K562 (cell line): ENCODE measurements around the gene DCAF10. TPM values are rescaled to one million over a fixed set of nuclear protein-coding genes. Genes with fewer than 3 reads are reported as not detected.

Source experiments
- MTA2 ChIP-seq: fragments of 450-650 bp; IDR thresholded peaks from 2 replicates; pipeline ENCODE4 v1.6.1; 2016; ENCODE audit warnings: low read depth
- MYBL2 ChIP-seq, 2 experiments: fragments of 450-650 bp in 1 of 2; sonication (generic) in 1 of 2; formaldehyde crosslinking in 1 of 2; IDR thresholded peaks; 2 replicates each; pipeline versions ENCODE4 v1.6.1 to v1.8.1; 2017 to 2022; ENCODE audit warnings: borderline replicate concordance in 1 of 2, inconsistent platforms in 1 of 2, low read depth in 1 of 2, mild to moderate bottlenecking in 1 of 2, missing genetic modification reagents in 1 of 2, moderate library complexity in 1 of 2
- TEAD4 ChIP-seq, 2 experiments: sonication (generic) in 1 of 2; formaldehyde crosslinking in 1 of 2; IDR thresholded peaks; 2 replicates each; pipeline versions ENCODE4 v1.6.1 to v1.8.0; 2012 to 2022; ENCODE audit warnings: borderline replicate concordance in 1 of 2, inconsistent platforms in 1 of 2, low read length in 1 of 2, mild to moderate bottlenecking in 1 of 2, missing genetic modification reagents in 1 of 2
- ZBTB2 ChIP-seq: fragments of 450-650 bp; IDR thresholded peaks from 2 replicates; pipeline ENCODE4 v1.6.1; 2016; ENCODE audit warnings: antibody characterized with exemption
- ZEB2 ChIP-seq: fragments of 450-650 bp; IDR thresholded peaks from 2 replicates; pipeline ENCODE4 v1.6.1; 2016
- ZFP36 ChIP-seq: fragments of 150-350 bp; IDR thresholded peaks from 2 replicates; pipeline ENCODE4 v1.6.1; 2018; ENCODE audit warnings: low read length, low read depth; ENCODE audit not compliant: partially characterized antibody
- ZFP91 ChIP-seq: sonication (generic); formaldehyde crosslinking; IDR thresholded peaks from 2 replicates; pipeline ENCODE4 v1.8.0; 2022; ENCODE audit warnings: mild to moderate bottlenecking, missing genetic modification reagents
- ZNF384 ChIP-seq: IDR thresholded peaks from 2 replicates; pipeline ENCODE4 v1.6.1; 2012; ENCODE audit warnings: low read depth, low read length, improper control_type of control experiment
- polyA plus RNA-seq, 8 experiments: library from polyadenylated mRNA; depleted of rRNA in 4 of 8; stranded (reverse) in 5 of 8; unstranded in 3 of 8; fragments of >200 nt; fragmentation: Nextera tagmentation in 2 of 8; fragmentation: Illumina TruSeq in 1 of 8; extraction: Ambion mirVana in 2 of 8; extraction: Trizol in 1 of 8; gene quantifications; 2 replicates each; pipeline versions ENCODE4 v1.2.1 to v1.2.3, GENCODE V29; 2011 to 2014; ENCODE audit warnings: inconsistent platforms in 1 of 8, missing spikeins in 1 of 8
- total RNA-seq, 7 experiments: library from RNA; depleted of rRNA in 6 of 7; stranded (reverse); fragments of >200 nt in 6 of 7; fragmentation: Illumina TruSeq in 2 of 7; extraction: Trizol in 2 of 7; gene quantifications; 2 replicates each; pipeline versions ENCODE4 v1.2.1 to v1.2.3, GENCODE V29; 2011 to 2021; ENCODE audit warnings: low replicate concordance in 1 of 7
- TF ChIP-seq, protein P1 (sequence below): fragments of 250-450 bp; sonication (Bioruptor Pico); IDR thresholded peaks from 2 replicates; pipeline ENCODE4 v1.5.0; 2022; ENCODE audit warnings: mild to moderate bottlenecking
- TF ChIP-seq, protein P2 (sequence below), 2 experiments: IDR thresholded peaks in 1 of 2; conservative IDR thresholded peaks in 1 of 2; 2 replicates each; pipeline ENCODE4 v1.6.1; 2016; ENCODE audit warnings: low read depth in 2 of 2, mild to moderate bottlenecking in 1 of 2, missing compliant biosample characterization in 1 of 2, missing genetic modification characterization in 1 of 2, moderate library complexity in 1 of 2
- TF ChIP-seq, protein P3 (sequence below): fragments of 200-800 bp; sonication (Bioruptor generic); IDR thresholded peaks from 2 replicates; pipeline ENCODE4 v1.6.1; 2017; ENCODE audit warnings: missing genetic modification characterization, missing compliant biosample characterization
- TF ChIP-seq, protein P4 (sequence below), 2 experiments: IDR thresholded peaks; 2 replicates each; pipeline ENCODE4 v1.6.1; 2011; ENCODE audit warnings: borderline replicate concordance in 1 of 2, control low read depth in 1 of 2, low read depth in 1 of 2, low read length in 1 of 2, mild to moderate bottlenecking in 1 of 2, mixed read lengths in 1 of 2, moderate library complexity in 1 of 2; ENCODE audit not compliant: insufficient read depth in 1 of 2, insufficient read length in 1 of 2, poor library complexity in 1 of 2, severe bottlenecking in 1 of 2; ENCODE audit errors: extremely low read depth in 1 of 2

The DCAF10 gene
- total and polyA plus RNA-seq, 9 of the 15 experiments (the other 6 are each of a cell fraction or from before 2014, with no cell fraction given), result 6.8 to 40.1 (median 16.9) TPM

DNA sequence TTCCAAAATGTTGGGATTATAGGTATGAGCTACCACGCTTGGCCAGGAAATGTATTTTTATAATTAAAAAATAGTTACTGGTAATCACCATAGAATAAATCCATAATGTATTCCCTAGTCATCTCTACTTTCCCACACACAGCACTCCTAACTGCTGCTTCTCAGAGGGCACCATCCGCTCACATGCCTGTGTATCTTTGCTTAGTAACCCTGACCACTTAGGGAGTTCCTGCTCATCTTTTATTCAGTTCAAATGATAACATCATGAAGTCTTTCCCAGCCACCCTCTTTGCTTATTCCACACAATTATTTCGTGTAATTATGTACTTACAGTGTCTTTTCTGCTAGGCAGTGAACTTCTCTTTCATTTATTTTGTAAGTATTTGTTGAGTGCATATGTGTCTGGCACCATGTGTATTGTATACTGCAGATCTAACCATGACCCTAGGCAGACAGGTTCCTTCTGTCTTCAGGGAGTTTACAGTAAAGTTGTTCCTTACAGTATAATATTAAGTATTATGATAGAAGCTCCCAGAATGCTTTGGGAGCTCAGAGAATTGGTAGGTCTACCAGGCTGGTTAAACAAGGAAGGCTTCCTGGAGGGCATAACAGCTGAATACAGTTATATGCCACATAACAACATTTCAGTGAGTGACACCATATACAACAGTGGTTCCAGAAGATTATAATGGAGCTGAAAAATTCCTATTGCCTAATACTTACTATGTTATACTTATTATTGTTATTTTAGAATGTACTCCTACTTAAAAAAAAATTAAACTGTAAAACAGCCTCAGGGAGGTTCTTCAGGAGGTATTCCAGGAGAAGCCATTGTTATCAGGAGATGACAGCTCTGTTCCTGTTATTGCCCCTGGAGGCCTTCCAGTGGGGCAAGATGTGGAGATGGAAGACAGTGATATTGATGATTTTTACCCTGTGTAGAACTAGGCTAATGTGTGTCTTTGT, 39.2 kb downstream of the DCAF10 start (continued):
- 0 out of 2 replicates have a peak, but pooled peaks have one; percentile 35 for TF ChIP-seq MYBL2 (IDR thresholded peaks at IDR 0.05; ENCODE audit: low read depth)
- TF ChIP-seq MYBL2 (CRISPR knock-in tag; IDR thresholded peaks at IDR 0.05; ENCODE audit: borderline replicate concordance), result no peak
- peak; percentile 67; the same call in 1 of the 2 replicates for TF ChIP-seq ZBTB2
- TF ChIP-seq, protein P1, sequence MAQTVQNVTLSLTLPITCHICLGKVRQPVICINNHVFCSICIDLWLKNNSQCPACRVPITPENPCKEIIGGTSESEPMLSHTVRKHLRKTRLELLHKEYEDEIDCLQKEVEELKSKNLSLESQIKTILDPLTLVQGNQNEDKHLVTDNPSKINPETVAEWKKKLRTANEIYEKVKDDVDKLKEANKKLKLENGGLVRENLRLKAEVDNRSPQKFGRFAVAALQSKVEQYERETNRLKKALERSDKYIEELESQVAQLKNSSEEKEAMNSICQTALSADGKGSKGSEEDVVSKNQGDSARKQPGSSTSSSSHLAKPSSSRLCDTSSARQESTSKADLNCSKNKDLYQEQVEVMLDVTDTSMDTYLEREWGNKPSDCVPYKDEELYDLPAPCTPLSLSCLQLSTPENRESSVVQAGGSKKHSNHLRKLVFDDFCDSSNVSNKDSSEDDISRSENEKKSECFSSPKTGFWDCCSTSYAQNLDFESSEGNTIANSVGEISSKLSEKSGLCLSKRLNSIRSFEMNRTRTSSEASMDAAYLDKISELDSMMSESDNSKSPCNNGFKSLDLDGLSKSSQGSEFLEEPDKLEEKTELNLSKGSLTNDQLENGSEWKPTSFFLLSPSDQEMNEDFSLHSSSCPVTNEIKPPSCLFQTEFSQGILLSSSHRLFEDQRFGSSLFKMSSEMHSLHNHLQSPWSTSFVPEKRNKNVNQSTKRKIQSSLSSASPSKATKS (CRISPR knock-in tag), result no peak
- peak; percentile 55 for TF ChIP-seq MTA2
- no peak for TF ChIP-seq ZEB2
- TF ChIP-seq TEAD4 (IDR thresholded peaks at IDR 0.05; ENCODE audit: low read length), result peak; percentile 65
- no peak for TF ChIP-seq TEAD4 (CRISPR knock-in tag; IDR thresholded peaks at IDR 0.05; ENCODE audit: borderline replicate concordance)
- TF ChIP-seq ZFP91 (CRISPR knock-in tag), result no peak
- TF ChIP-seq, protein P2, sequence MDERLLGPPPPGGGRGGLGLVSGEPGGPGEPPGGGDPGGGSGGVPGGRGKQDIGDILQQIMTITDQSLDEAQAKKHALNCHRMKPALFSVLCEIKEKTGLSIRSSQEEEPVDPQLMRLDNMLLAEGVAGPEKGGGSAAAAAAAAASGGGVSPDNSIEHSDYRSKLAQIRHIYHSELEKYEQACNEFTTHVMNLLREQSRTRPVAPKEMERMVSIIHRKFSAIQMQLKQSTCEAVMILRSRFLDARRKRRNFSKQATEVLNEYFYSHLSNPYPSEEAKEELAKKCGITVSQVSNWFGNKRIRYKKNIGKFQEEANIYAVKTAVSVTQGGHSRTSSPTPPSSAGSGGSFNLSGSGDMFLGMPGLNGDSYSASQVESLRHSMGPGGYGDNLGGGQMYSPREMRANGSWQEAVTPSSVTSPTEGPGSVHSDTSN (CRISPR knock-in tag; IDR thresholded peaks at IDR 0.05; ENCODE audit: low read depth), result no peak
- TF ChIP-seq, protein P2 (tag; conservative IDR thresholded peaks at IDR 0.05; ENCODE audit: low read depth), result peak; percentile 59
- TF ChIP-seq, protein P3, sequence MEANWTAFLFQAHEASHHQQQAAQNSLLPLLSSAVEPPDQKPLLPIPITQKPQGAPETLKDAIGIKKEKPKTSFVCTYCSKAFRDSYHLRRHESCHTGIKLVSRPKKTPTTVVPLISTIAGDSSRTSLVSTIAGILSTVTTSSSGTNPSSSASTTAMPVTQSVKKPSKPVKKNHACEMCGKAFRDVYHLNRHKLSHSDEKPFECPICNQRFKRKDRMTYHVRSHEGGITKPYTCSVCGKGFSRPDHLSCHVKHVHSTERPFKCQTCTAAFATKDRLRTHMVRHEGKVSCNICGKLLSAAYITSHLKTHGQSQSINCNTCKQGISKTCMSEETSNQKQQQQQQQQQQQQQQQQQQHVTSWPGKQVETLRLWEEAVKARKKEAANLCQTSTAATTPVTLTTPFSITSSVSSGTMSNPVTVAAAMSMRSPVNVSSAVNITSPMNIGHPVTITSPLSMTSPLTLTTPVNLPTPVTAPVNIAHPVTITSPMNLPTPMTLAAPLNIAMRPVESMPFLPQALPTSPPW (CRISPR knock-in tag), result peak; percentile 36; the same call in 1 of the 2 replicates
- 0 out of 2 replicates have a peak, but pooled peaks have one; percentile 9 for TF ChIP-seq ZNF384
- peak; percentile 33 for TF ChIP-seq ZFP36
- TF ChIP-seq, protein P4, sequence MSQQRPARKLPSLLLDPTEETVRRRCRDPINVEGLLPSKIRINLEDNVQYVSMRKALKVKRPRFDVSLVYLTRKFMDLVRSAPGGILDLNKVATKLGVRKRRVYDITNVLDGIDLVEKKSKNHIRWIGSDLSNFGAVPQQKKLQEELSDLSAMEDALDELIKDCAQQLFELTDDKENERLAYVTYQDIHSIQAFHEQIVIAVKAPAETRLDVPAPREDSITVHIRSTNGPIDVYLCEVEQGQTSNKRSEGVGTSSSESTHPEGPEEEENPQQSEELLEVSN (IDR thresholded peaks at IDR 0.05; ENCODE audit: borderline replicate concordance in 1 of 2, extremely low read depth in 1 of 2, insufficient read depth in 1 of 2, insufficient read length in 1 of 2, low read depth in 1 of 2, low read length in 1 of 2, poor library complexity in 1 of 2, severe bottlenecking in 1 of 2), result no peak
